Measurements from ENCODE around the gene KCNH2. TPM values are rescaled to one million over a fixed set of nuclear protein-coding genes. Genes with fewer than 3 reads are reported as not detected.

KCNH2 gene
- total and polyA plus RNA-seq, 2 of the 13 experiments (the other 11 are each of a cell fraction or from before 2014, with no cell fraction given) = 0.09 to 0.11 TPM

DNA sequence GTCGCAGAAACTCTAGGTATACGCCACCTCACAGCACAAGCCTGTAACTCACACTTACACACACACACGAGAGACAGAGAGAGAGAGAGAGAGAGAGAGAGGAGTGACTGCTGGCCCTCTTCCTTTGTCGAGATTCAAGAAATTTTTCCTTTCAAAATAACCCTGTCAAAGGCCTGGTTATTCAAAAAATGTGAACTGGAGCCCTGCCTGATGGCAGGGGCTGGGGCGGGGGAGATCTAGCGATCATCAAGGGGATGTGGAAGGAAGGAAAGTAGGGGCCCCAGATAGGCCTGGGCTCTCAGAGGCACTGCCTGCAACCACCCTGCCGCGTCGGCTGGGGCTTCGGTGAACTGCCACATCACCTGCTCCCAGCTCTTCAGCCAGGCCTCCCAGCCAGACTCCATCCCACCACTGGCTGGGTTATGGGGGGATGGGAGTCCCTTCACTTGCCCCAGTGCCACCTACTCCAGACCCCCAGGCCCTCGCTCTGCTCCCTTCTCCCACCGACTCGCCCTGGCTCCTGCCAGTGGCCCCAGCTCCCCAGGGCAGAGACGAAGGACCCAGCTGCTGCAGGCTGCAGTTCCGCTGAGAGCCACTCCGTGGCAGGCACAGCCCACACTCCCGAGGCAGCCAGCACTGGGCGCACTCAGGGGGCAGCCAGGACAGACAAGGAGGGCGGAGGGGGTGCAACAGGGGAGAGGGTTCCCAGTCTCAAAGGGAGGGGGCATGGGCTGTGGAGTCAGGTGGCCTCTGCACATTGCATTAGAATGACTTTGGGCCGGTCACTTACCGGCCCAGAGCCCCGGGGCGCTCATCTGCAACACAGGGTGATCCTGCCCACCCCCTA, 15.3 kb downstream of the KCNH2 start (continued):
- TF ChIP-seq ZNF737 (CRISPR knock-in tag; IDR thresholded peaks at IDR 0.05; ENCODE audit: borderline replicate concordance) (no peak), RBAK (CRISPR knock-in tag; IDR thresholded peaks at IDR 0.05) (no peak), TFDP1 (CRISPR knock-in tag; IDR thresholded peaks at IDR 0.05; ENCODE audit: borderline replicate concordance) (no peak), ZFP62 (CRISPR knock-in tag; IDR thresholded peaks at IDR 0.05) (no peak), GABPA (IDR thresholded peaks at IDR 0.05; ENCODE audit: low read depth, low read length) (no peak), GABPA (CRISPR knock-in tag; IDR thresholded peaks at IDR 0.05; ENCODE audit: low read depth) (no peak), PITX1 (CRISPR knock-in tag; IDR thresholded peaks at IDR 0.05) (no peak), ZNF598 (CRISPR knock-in tag; IDR thresholded peaks at IDR 0.05; ENCODE audit: borderline replicate concordance) (no peak), TBX3 (IDR thresholded peaks at IDR 0.05; ENCODE audit: borderline replicate concordance) (no peak), ZNF160 (CRISPR knock-in tag; IDR thresholded peaks at IDR 0.05) (no peak), CTCF (CRISPR knock-in tag; IDR thresholded peaks at IDR 0.05) (peak; percentile 95), TMF1 (CRISPR knock-in tag; IDR thresholded peaks at IDR 0.05; ENCODE audit: low read depth) (no peak), ZNF652 (CRISPR knock-in tag; IDR thresholded peaks at IDR 0.05; ENCODE audit: borderline replicate concordance, low read depth) (no peak), ZNF556 (CRISPR knock-in tag; IDR thresholded peaks at IDR 0.05; ENCODE audit: borderline replicate concordance) (no peak), ZNF274 (CRISPR knock-in tag; IDR thresholded peaks at IDR 0.05) (no peak), STAG1 (CRISPR knock-in tag; IDR thresholded peaks at IDR 0.05) (peak; percentile 92), ZNF496 (CRISPR knock-in tag; IDR thresholded peaks at IDR 0.05; ENCODE audit: insufficient replicate concordance) (no peak), MEIS1 (CRISPR knock-in tag; IDR thresholded peaks at IDR 0.05; ENCODE audit: borderline replicate concordance) (no peak), MAZ (IDR thresholded peaks at IDR 0.05; ENCODE audit: borderline replicate concordance, low read depth, low read length) (no peak), MAZ (CRISPR knock-in tag; IDR thresholded peaks at IDR 0.05; ENCODE audit: low read depth) (no peak), JDP2 (CRISPR knock-in tag; IDR thresholded peaks at IDR 0.05; ENCODE audit: borderline replicate concordance) (no peak), ZNF329 (CRISPR knock-in tag; IDR thresholded peaks at IDR 0.05; ENCODE audit: low read depth) (0 out of 2 replicates have a peak, but pooled peaks have one; percentile 41)
- TF ChIP-seq, protein P1, sequence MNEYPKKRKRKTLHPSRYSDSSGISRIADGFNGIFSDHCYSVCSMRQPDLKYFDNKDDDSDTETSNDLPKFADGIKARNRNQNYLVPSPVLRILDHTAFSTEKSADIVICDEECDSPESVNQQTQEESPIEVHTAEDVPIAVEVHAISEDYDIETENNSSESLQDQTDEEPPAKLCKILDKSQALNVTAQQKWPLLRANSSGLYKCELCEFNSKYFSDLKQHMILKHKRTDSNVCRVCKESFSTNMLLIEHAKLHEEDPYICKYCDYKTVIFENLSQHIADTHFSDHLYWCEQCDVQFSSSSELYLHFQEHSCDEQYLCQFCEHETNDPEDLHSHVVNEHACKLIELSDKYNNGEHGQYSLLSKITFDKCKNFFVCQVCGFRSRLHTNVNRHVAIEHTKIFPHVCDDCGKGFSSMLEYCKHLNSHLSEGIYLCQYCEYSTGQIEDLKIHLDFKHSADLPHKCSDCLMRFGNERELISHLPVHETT (CRISPR knock-in tag; conservative IDR thresholded peaks at IDR 0.05) = no peak
- TF ChIP-seq, protein P2, sequence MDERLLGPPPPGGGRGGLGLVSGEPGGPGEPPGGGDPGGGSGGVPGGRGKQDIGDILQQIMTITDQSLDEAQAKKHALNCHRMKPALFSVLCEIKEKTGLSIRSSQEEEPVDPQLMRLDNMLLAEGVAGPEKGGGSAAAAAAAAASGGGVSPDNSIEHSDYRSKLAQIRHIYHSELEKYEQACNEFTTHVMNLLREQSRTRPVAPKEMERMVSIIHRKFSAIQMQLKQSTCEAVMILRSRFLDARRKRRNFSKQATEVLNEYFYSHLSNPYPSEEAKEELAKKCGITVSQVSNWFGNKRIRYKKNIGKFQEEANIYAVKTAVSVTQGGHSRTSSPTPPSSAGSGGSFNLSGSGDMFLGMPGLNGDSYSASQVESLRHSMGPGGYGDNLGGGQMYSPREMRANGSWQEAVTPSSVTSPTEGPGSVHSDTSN (CRISPR knock-in tag; IDR thresholded peaks at IDR 0.05) = no peak
- TF ChIP-seq, protein P3, sequence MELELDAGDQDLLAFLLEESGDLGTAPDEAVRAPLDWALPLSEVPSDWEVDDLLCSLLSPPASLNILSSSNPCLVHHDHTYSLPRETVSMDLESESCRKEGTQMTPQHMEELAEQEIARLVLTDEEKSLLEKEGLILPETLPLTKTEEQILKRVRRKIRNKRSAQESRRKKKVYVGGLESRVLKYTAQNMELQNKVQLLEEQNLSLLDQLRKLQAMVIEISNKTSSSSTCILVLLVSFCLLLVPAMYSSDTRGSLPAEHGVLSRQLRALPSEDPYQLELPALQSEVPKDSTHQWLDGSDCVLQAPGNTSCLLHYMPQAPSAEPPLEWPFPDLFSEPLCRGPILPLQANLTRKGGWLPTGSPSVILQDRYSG (CRISPR knock-in tag; IDR thresholded peaks at IDR 0.05) = no peak

All from HepG2 (cell line).